NCI-H526 (cell line): ENCODE results near the gene ACTL6B.

ENCODE experiments used
- DNase-seq, 2 experiments: peaks; one replicate each; lab custom pipeline; 2025; lab: John Stamatoyannopoulos, UW

Gene ACTL6B

GRCh38 chr7:100683659-100684533 is 27.6 kb upstream of the ACTL6B start:
- no peak for DNase-seq

DNA sequence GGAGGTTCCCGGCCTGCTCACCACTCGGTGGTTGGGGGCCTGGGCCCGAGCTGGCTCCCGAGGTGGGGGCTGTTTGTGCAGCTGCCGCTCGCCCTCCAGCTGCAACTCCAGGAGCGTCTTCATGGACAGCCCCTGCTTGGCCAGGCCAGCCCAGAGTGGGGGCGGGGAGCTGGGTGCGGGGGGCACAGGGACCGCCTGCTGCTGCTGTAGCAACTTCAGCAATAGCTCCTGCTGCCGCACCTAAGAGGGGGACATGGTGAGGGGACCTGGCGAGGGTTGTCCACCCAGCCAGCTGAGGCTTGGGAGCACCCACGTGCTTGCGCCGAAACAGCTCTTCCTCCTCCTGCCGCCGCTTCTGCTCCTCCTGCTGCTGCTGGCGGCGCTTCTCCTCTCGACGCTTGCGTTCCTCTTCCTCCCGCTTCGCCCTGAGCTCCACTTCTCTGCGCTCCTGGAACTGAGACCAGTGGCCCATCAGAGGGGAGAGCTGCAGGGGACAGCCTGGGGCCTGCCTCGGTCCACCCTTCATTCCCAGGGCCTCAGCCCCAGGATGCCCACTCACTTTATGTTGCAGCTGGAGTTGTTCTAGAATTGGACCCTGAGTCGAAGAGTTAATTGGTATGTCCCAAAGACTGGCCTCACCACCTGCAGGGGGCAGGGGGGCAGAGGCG is 26.9 kb upstream of the ACTL6B start:
- DNase-seq = no peak

DNA sequence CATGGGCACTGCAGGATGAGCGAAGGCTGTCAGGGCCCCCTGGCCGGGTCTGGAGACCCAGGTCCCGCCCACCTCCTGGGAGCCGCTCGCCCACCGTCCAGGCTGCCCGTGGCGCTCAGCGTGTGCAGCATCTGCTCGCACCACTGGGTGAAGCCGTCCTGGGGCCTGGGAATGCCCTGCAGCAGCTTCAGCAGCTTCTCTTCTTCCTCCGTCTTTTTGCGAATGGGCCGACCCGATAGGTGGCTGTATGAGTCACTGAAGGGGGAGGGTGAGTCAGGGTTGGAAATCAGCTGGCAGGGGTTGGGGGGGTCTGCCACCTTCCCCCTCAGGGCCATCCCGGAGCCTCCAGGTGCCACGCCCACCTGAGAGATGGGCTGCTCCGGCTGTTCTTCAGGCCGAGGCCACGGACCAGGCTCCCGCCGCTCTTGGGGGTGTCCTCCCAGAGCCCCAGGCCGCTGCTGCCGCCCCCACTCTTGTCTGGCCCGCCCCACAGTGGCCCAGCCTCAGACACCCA is 26.0 kb upstream of the ACTL6B start:
- DNase-seq = no peak

GRCh38 chr7:100681491-100682227 is 25.4 kb upstream of the ACTL6B start:
- DNase-seq = no peak

DNA sequence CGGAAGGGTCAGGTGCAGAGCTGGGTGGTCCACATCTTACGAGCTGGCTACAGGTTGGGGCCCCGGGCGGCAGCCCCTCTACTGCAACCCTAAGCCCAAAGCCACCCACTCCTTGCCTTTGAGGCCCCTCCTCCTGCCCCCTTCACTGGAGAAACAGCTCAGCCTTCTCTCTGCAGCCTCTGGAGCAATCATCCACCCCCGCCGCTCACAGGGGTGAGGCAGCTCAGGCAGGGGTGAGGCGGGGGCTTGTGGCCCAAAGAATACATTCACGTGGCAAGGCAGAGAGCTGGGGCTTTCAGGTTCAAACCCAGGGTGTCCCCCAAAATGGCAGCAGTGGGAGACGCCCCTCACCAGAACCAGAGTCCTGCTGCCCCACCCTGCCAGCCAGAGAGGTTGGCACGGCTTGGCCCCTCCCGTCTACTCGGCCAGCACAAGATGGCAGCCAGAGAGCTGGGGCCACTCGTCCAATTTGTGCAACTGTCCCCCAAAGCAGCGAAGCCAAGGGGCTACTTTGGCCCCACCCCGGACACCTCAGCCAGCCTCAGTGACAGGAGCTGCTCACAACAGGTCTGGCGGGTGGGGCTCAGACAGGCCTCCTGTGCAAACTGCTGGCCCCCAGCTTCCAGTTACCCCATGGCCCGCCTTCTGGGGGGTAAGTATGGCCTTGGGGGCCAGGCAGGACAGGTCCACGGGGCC is 24.5 kb upstream of the ACTL6B start:
- DNase-seq = no peak

DNA sequence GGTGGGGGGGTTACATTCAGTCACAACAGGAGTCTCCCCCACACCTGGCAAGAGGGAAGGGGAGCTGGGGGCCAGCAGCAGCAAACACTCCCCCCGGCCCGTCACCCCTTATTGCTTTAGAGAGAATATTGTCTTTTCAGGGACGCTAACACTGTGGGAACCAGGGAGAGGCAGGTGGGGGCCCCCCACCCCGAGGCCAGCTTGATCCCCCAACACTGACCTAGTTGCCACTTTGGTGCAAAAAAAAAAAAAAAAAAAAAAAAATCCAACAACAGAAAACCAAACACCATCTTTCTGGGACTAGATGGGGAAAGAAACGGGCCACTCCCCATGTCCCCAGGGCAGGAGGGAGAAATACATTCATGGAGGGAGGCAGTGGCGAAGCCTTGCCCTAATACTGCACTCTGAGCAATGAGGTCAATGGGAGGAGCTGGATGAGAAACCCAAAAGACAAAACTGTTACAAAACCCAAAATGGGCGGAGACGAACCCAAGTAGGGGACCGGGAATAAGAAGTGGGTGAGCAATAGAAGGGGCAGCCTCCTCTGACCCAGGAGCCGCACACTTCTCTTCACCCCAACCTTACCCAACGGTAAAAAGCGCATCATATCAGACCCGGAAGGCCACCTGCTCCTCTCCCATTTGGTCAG is 23.8 kb upstream of the ACTL6B start:
- no peak for DNase-seq

GRCh38 chr7:100679129-100679926 is 23.1 kb upstream of the ACTL6B start:
- DNase-seq = no peak

- DNase-seq = no peak
Measured at GRCh38 chr7:100678291-100678984, 22.2 kb upstream of the ACTL6B start.

GRCh38 chr7:100677308-100678267 is 21.3 kb upstream of the ACTL6B start:
- DNase-seq = no peak

DNA sequence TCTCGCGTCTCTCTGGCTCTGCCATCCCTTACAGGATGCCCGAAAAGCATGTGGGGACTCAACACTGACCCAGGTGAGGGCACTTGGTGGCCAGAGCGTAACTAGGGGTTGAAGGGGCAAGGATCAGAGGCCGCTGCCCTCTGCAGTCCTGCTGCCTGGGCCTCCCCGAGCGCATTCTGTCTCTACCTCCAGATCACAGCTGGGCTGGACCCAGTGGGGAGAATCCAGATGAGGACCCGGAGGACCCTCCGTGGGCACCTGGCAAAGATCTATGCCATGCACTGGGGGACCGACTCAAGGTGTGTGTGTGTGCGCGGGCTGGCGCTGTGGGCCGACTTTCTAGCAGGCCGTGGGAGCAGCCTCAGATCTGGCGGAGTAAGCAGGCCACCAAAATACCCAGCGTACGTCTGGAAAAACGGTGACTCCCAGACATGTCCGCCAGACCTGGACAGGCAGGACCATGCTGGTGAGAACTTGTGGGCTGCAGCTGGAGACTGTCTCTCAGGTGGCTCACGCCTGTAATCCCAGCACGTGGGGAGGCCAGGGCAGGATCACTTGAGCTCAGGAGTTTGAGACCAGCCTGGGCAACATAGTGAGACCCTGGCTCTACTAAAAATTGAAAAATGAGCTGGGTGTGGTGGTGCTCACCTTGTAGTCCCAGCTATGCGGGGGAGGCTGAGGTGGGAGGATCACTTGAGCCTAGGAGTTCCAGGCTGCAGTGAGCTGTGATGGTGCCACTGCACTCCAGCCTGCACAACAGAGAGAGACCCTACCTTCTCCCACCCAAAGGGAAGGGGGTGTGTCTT is 20.5 kb upstream of the ACTL6B start:
- DNase-seq = no peak

- peak; percentile 59 to 78 for DNase-seq
Measured at GRCh38 chr7:100675581-100676350, 19.5 kb upstream of the ACTL6B start.

DNA sequence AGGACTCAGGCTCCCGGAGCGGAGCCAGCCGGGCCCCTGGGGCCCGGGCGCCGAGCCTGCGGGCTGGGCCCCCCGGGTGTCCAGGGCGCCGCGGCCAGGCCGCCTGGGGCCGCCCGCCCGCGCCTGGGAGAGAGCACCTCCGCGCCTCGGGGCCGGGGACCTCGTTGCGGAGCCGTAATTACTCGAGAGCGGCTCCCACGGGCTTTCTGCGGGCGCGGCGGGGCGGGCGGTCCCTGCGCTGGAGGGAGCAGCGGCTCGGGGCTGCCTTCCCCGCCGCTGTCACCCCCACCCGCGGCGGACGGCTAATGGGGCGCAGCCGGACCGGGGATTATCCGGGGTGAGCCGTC is 18.8 kb upstream of the ACTL6B start:
- DNase-seq = peak in 1 of 2 experiments; percentile 82

DNA sequence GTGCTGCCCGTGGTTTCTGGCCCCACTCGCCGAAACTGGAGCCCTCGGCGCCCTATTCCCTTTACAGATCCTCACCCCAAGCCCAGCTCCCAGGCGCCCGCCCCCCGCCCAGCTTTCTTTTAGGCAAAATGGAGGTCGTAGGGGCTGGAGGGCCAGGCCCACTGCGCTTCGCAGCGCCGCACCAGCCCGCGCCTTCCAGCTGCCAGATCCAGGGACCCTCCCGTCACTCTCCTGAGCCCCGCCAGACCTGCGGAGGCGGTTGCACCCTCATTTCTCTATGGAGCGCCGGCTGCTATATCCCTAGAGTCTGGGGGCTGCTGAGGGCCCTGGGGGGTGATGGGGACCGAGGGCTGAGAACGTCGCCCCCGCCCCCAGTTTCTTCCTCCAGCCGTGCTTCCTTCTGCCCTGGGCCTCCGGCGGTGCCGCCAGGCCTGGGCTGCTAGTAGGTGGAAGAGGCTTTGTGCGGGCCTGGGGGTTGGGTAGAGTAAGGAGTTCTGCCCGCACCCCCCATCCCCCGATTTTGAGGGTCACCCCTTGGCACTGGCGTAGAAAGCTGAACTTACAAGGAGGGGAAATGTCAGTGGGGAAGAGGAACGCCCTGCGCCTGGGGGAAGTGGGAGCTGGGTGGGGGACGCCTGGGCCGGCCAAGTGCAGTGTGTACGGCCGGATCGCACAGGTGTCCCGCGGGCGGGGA is 18.3 kb upstream of the ACTL6B start:
- DNase-seq = peak in 1 of 2 experiments; percentile 70

GRCh38 chr7:100673942-100674410 is 17.7 kb upstream of the ACTL6B start:
- DNase-seq = peak in 1 of 2 experiments; percentile 68

- DNase-seq = peak; percentile 99
Measured at GRCh38 chr7:100673302-100673941, 17.2 kb upstream of the ACTL6B start, which contains the start of gene GNB2. Gene GNB2 (plus strand): TSS chr7:100673740. CDS start chr7:100676266, 2,526 bp downstream.
